ENCODE measurements around the gene DSCAML1. TPM values are rescaled to one million over a fixed set of nuclear protein-coding genes. Genes with fewer than 3 reads are reported as not detected.

DSCAML1 gene
- total and polyA plus RNA-seq, 9 of the 15 experiments (the other 6 are each of a cell fraction or from before 2014, with no cell fraction given), result not detected

DNA sequence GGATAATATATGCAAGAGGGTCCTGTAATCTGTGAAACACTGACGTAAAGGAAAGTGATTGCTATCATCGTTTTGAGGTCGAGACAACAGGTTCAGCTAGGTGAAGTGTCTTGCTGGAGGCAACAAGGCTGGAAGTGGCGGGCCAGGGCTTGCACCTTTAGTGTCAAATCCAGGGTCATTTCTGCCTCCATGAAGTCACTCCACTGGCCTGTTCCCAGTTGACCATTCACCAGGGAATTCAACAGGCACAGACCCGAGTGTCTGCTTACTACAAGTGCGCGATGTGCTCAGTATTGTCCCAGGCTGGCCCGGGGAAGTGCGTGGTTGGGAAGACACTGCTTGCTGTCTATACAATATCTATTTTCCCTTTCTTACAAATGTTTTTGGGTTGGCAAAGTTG lies 244.4 kb downstream of the DSCAML1 start:
- no peak for TF ChIP-seq ZZZ3 (IDR thresholded peaks at IDR 0.05)
- TF ChIP-seq ZNF23 (CRISPR knock-in tag; IDR thresholded peaks at IDR 0.05), result no peak
- no peak for TF ChIP-seq TFAM (CRISPR knock-in tag; conservative IDR thresholded peaks at IDR 0.05)
- no peak for TF ChIP-seq HMGN3 (IDR thresholded peaks at IDR 0.05; ENCODE audit: borderline replicate concordance, extremely low read depth, insufficient read length, low read depth, low read length)
- no peak for TF ChIP-seq ZNF354B (CRISPR knock-in tag; IDR thresholded peaks at IDR 0.05)
- TF ChIP-seq CEBPG (CRISPR knock-in tag; IDR thresholded peaks at IDR 0.05), result no peak
- TF ChIP-seq CEBPG (tag; conservative IDR thresholded peaks at IDR 0.05 in 1 of 2, IDR thresholded peaks at IDR 0.05 in 1 of 2), result no peak
- no peak for TF ChIP-seq SPI1 (IDR thresholded peaks at IDR 0.05; ENCODE audit: borderline replicate concordance, low read depth, low read length)
- TF ChIP-seq MAFK (IDR thresholded peaks at IDR 0.05; ENCODE audit: low read length), result no peak
- TF ChIP-seq, protein P1, sequence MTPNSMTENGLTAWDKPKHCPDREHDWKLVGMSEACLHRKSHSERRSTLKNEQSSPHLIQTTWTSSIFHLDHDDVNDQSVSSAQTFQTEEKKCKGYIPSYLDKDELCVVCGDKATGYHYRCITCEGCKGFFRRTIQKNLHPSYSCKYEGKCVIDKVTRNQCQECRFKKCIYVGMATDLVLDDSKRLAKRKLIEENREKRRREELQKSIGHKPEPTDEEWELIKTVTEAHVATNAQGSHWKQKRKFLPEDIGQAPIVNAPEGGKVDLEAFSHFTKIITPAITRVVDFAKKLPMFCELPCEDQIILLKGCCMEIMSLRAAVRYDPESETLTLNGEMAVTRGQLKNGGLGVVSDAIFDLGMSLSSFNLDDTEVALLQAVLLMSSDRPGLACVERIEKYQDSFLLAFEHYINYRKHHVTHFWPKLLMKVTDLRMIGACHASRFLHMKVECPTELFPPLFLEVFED (CRISPR knock-in tag; conservative IDR thresholded peaks at IDR 0.05), result no peak
- no peak for TF ChIP-seq PYGO2 (tag; IDR thresholded peaks at IDR 0.05)
- no peak for TF ChIP-seq POLR2A (conservative IDR thresholded peaks at IDR 0.05)
- no peak for TF ChIP-seq TBL1XR1 (IDR thresholded peaks at IDR 0.05; ENCODE audit: low read length in 2 of 2)
- TF ChIP-seq TCF7 (IDR thresholded peaks at IDR 0.05; ENCODE audit: borderline replicate concordance), result no peak
- no peak for TF ChIP-seq HOMEZ (CRISPR knock-in tag; IDR thresholded peaks at IDR 0.05)
- no peak for TF ChIP-seq CHD1 (IDR thresholded peaks at IDR 0.05; ENCODE audit: low read length)
- TF ChIP-seq ZNF134 (CRISPR knock-in tag; conservative IDR thresholded peaks at IDR 0.05), result no peak
- TF ChIP-seq GTF2E2 (tag; IDR thresholded peaks at IDR 0.05), result no peak
- TF ChIP-seq PRMT5 (CRISPR knock-in tag; IDR thresholded peaks at IDR 0.05), result no peak
- TF ChIP-seq ZEB2 (IDR thresholded peaks at IDR 0.05), result no peak
- no peak overlapping the region for H3K4me2 ChIP-seq (ENCODE audit: insufficient read depth, low read length)
- ATAC-seq (no peak), DNase-seq (ENCODE audit: extremely low read depth in 1 of 4, low spot score in 3 of 4) (no peak), FAIRE-seq (no peak)
- BruUV-seq (replicated peaks), result no TSS peak
- peaks cover 3% of the 10 kb centered on the region for H3K9me1 ChIP-seq (ENCODE audit: control insufficient read depth, insufficient read depth, low read length)
- no peaks in the 10 kb centered on the region for H3K36me3 ChIP-seq (ENCODE audit: control insufficient read depth, insufficient read depth, low read length)
- intact Hi-C loops (cut with micrococcal nuclease), result no loop called here
- H3K4me3 ChIP-seq, result no peak overlapping the region
- CTCF ChIA-PET (ENCODE audit: low intra/inter-chr PET ratio), result no interaction called here
- in situ Hi-C loops (cut with MboI), result no loop called here
- H4K20me1 ChIP-seq (replicated peaks; ENCODE audit: control insufficient read depth, insufficient read depth, low read length), result peaks cover 5% of the 10 kb centered on the region; the same call in 1 of the 2 replicates
- no peaks in the 10 kb centered on the region for H3K9me3 ChIP-seq (replicated peaks; ENCODE audit: control insufficient read depth, insufficient read depth, low read depth, low read length)
- POLR2A ChIA-PET, result no interaction called here
- under 1% methylated on average over 9 of the region's 9 CpGs for WGBS (ENCODE audit: insufficient coverage, low coverage, missing lambda C conversion rate)
- H3K27ac ChIP-seq (ENCODE audit: extremely low read depth, low read depth, low read length), result no peak overlapping the region
- no peak overlapping the region for H3K9ac ChIP-seq (ENCODE audit: insufficient read depth in 1 of 2, low read depth in 2 of 2, low read length in 2 of 2)
- H3K4me1 ChIP-seq (replicated peaks in 1 of 2; ENCODE audit: control insufficient read depth in 2 of 2, insufficient read depth in 2 of 2, low read length in 2 of 2), result no peaks in the 10 kb centered on the region
- no peaks in the 10 kb centered on the region for H3K79me2 ChIP-seq (ENCODE audit: control insufficient read depth, insufficient read depth, low read length)
- H2AFZ ChIP-seq (ENCODE audit: low read depth, low read length), result no peak overlapping the region
- H3K27me3 ChIP-seq (ENCODE audit: control insufficient read depth in 2 of 2, insufficient read depth in 2 of 2, low read length in 2 of 2), result peaks cover 13 to 67% of the 10 kb centered on the region in 2 experiments; a peak in 4 of 5 replicates

Data from K562 (cell line).